GM10248 (cell line): ENCODE data around the gene LHX4.

Experiments used
- CTCF ChIA-PET: fragments of 300-600 bp; sonication (Branson Sonifier 250); formaldehyde crosslinking; extraction: SDS; loops from one replicate; lab custom pipeline; 2021; ENCODE audit warnings: antibody characterized with exemption; lab: Yijun Ruan, JAX
- POLR2A ChIA-PET: fragments of 350-650 bp; sonication (Branson Sonifier 250); formaldehyde crosslinking; extraction: SDS; loops from one replicate; lab custom pipeline; 2020; ENCODE audit warnings: antibody characterized with exemption; lab: Yijun Ruan, JAX
- DNase-seq: peaks from one replicate; pipeline ENCODE4 v3.0.0; 2012; ENCODE audit errors: extremely low spot score
- TF ChIP-seq, protein P1 (sequence below): IDR thresholded peaks from 2 replicates; pipeline ENCODE4 v1.5.1; 2012; ENCODE audit warnings: mild to moderate bottlenecking, low read depth; ENCODE audit errors: extremely low read depth, missing control alignments, control extremely low read depth

Gene LHX4

DNA sequence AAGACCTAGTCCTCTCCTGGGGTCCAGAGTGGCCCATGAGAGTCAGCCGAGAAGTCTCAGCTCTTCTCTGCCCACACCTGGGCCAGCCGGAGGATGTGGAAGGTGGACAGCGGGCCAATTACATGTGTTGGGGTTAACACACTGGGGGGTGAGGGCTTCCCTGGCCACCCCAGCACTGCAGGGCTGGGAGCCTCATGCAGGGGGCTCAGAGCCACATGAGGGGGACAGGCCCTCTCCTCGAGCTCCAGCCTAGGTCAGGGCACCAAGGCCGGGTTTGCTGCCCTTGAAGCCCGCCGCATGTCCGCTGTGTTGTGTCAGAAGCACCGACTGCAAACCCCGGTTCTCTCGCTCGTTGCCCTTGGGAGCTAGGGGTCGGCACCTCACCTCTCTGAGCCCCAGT is 30.5 kb downstream of the LHX4 start:
- TF ChIP-seq, protein P1, sequence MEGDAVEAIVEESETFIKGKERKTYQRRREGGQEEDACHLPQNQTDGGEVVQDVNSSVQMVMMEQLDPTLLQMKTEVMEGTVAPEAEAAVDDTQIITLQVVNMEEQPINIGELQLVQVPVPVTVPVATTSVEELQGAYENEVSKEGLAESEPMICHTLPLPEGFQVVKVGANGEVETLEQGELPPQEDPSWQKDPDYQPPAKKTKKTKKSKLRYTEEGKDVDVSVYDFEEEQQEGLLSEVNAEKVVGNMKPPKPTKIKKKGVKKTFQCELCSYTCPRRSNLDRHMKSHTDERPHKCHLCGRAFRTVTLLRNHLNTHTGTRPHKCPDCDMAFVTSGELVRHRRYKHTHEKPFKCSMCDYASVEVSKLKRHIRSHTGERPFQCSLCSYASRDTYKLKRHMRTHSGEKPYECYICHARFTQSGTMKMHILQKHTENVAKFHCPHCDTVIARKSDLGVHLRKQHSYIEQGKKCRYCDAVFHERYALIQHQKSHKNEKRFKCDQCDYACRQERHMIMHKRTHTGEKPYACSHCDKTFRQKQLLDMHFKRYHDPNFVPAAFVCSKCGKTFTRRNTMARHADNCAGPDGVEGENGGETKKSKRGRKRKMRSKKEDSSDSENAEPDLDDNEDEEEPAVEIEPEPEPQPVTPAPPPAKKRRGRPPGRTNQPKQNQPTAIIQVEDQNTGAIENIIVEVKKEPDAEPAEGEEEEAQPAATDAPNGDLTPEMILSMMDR: no peak
- ChIA-PET POLR2A (no interaction called here), CTCF (interaction anchor here (1.1 to 2.7 kb wide), 4 partner anchors 8 to 222 kb away, joined by 3 to 26 read pairs (median 8); no protein-coding TSS in a partner anchor)
- DNase-seq: no peak

DNA sequence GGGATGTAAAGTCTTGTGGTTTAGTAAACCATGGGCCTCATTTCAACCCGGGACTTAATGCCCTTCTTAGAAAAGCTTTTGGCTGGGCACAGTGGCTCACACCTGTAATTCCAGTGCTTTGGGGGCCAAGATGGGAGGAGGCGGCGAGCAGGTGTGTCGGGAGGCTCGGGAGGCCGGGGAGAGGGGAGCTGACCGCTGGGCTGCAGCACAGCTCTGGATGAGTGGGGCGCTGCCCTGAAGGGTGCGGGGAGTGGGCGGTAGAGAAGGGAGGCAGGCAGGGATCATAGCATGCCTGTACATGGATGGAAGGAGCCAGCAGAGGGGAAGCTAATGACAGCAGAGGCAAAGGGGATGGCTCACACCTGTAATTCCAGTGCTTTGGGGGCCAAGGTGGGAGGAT is 31.0 kb downstream of the LHX4 start:
- no peak for DNase-seq
- ChIA-PET POLR2A (no interaction called here), CTCF (interaction anchor here (1.1 to 2.7 kb wide), 6 partner anchors 8 to 222 kb away, joined by 3 to 26 read pairs (median 6); no protein-coding TSS in a partner anchor)
- TF ChIP-seq, protein P1: no peak

GRCh38 chr1:180261524-180262155 is 31.6 kb downstream of the LHX4 start:
- DNase-seq: no peak
- POLR2A ChIA-PET: no interaction called here
- TF ChIP-seq, protein P1: no peak
- CTCF ChIA-PET: interaction anchor here (1.0 to 2.7 kb wide), 7 partner anchors 9 to 221 kb away, joined by 3 to 26 read pairs (median 6); no protein-coding TSS in a partner anchor

DNA sequence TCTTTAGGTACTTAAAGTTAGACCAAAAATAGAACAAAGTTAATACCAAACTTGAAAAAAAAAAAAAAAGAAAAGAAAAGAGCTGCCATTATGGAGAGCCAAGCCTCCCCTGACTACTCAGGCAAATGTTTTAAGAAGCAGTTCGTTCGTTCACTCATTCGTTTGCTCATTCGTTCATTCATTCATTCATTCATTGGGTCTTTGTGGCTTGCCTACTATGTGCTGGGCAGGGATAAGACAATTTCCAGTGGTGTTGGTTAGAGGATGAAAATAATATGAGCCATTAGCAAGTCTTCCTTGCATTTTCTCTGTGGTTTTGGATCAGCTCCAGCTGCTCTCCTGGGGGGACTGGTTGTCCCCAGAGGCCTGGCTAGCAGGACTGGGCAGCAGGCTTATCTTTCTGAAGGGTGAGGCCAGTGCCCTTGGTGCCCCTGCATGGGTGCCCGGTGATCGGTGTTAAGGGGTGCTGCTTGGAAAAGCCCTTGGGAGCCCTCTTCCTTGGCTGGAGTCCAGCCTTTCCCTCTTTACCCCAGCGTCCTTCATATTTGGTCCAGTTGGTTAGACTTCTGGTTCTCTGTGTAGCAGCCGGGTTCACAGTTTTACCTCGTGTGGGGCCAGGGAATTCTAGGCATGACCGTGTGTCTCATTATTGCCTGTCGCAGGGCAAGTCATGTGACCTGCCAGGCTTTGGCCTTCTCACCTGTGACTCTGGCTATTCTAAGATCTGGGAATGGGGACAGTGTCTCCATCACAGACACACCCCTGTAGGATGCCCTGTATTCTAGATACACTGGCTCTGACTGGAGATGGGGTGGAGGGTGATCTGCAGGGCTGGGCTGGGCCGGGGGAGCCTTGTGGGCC is 32.8 kb downstream of the LHX4 start:
- no peak for DNase-seq
- POLR2A ChIA-PET: no interaction called here
- CTCF ChIA-PET: interaction anchor here (1.6 to 2.7 kb wide), 2 partner anchors 10 kb away, joined by 6 to 26 read pairs; no protein-coding TSS in a partner anchor
- TF ChIP-seq, protein P1: no peak

DNA sequence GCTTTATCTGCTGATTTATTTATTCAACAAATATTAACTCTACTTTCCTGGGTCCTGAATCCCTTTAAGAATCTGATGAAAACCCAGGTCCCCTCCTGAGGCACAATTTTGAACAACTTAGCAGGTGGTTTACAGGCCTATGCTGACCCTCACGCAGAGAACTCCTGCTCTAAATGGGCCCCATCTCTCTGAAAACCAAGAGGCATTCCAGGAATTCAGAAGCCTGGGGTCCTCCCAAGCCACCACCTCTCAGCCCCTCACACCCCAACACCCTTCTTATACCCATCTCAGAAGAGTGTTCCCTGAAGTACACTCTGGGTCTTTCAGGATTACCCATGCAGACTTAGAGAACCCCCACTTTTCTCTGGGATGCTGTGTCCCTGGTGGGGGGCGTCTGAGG is 34.5 kb downstream of the LHX4 start:
- TF ChIP-seq, protein P1: no peak
- no peak for DNase-seq
- CTCF ChIA-PET: no interaction called here
- POLR2A ChIA-PET: no interaction called here

GRCh38 chr1:180265201-180265600 is 35.1 kb downstream of the LHX4 start:
- no peak for DNase-seq
- CTCF ChIA-PET: no interaction called here
- POLR2A ChIA-PET: no interaction called here
- TF ChIP-seq, protein P1: no peak
